Middle frontal gyrus (tissue), 1 donor: ENCODE results near the gene GPC6.

Experiments used
- DNase-seq: peaks from one replicate; pipeline ENCODE4 v3.0.0-alpha.2; 2015; ENCODE audit warnings: low spot score; ENCODE audit errors: extremely low spot score

Gene GPC6

DNA sequence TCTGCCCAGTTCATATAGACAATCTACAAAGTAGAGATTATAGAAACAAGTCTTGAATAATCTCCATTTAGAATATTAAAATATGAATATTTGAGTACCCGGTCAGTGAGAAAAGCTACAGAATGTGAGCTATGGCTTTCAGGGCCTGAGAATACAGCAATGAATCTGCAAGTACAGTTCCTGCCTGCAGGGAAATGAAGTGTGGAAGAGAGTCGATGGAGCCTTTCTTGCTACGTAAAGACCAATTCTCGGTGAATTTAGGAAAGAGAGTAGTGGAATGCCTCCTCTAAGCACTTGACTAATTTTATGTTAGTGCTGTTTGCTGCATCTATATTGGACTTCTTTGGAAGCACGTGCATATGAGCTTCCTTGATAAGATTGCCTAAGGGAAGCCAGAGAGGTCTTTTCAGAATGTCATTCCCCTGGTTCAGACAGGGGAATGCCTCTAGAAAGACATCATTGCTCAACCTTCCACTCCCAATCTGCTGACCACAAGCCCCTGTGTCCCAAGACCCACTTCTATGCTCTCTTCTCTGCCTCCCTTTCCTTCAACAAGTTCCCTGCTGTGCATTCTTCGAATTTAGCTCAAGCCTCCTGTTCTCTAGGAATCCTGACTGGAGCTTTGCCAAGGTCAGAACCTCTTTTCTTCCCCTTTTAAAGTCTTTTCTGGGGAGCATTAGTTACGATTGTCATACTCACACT, 41.9 kb downstream of the GPC6 start:
- DNase-seq, result no peak

DNA sequence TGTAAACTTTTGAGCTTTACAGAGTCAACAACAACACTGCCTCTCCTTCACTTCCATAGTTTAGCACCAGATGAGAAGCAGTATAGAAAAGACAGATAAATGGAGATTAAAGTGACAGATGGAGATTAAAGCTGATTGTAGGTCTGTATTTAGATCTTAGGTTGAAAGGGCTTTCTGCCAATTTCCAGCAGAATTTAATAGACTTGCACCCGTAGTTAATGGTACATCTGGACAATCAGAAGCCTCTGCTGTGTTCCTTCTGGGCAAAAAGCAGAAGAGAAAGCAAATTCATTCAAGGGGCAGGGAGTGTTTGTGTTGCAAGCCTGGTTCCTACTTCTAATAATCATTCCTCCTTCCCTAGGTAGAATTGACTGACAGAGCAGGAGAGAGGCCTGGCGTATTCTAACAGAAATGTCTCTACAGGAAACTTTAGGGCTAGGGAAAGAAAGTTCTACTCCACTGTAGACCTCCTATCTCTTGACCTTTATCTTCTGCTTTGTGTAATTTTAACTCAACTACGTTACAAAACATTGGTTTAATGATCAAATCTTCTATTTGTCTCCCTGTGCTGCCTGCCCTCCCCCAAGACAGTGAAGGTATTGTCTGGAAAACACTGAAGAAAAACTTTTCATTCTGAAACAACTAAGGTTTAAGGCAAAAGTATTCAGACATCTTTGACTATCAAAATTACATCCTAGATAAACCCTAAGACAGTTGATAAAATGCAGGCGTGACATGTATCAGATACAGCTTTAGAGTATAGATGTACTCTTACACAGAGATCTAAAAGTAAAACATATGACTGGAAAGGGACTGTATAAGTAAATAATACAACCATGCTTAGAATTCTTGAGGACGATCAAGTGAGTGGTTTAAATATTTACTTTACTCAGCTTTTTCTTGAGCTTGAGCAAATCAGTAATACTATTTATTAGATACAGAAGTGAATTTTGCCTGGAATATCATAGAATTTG, 44.4 kb downstream of the GPC6 start:
- DNase-seq, result no peak

DNA sequence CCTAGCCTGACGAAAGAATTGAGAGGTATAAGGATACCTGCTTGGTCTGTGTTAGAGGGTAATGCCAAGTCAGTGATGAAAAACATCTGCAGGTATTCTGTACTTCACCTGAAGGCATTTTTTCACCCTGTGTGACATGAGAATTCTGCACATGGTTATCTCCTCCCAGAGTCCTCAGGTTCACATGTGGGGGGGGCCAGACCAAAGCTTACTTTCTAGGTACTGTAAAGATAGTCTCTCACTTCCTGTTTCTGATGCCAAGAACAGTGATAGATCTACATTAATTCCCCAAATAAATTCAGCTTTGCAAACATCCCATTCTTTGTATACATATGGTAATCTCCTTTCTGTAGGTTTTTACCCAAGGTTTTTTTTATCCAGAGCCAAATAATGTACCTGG, 53.4 kb downstream of the GPC6 start:
- DNase-seq, result no peak

DNA sequence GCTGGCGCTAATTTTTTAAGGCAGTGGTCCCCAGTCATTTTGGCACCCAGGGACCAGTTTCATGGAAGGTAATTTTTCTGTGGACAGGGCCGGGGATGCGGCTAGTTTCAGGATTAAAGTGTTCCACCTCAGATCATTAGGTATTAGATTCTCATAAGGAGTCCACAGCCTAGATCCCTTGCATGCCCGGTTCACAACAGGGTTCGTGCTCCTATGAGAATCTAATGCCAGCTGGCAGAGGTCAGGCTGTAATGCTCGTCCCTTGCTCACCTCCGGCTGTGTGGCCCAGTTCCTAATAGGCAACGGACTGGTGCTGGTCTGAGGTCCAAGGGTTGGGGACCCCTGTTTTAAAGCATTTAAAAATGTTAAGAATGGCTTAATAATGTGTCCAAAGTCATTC, 54.1 kb downstream of the GPC6 start:
- no peak for DNase-seq

DNA sequence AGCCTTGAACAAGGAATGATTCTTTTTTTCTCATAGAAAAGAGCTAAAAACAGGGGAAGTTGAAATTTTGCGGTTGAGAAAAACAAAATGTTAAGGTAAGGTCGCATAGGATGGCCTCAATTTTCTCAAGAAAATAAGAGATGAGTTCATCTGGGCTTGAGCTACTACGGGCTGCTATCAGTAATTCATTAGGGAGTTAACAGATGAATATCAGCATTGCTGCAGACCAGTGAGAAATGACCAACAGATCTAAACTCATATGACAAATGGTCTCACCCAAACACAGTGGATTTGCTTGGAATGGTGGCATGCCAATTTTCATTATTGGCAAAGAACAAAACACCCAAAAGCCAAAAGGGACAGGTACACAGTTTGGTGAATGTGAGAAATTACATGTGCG, 56.6 kb downstream of the GPC6 start:
- no peak for DNase-seq

DNA sequence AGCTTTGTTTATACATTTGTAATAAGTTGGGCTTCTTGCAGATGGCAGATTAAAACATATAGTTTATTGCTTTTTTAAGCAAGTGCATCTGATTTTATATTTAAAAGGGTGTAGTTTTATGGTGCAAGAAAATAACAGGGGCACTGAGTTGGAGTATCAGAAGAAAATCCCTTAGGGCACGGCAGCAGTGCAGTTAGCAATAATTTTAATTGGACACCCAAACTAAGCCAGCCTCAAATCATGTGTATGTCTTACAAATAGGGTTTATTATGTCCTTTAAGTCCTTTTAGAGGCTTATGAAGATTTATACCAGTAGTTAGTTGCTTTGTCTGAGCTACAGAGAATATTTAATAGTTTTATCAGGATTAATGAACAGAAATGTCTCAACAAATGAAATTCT, 57.5 kb downstream of the GPC6 start:
- no peak for DNase-seq

DNA sequence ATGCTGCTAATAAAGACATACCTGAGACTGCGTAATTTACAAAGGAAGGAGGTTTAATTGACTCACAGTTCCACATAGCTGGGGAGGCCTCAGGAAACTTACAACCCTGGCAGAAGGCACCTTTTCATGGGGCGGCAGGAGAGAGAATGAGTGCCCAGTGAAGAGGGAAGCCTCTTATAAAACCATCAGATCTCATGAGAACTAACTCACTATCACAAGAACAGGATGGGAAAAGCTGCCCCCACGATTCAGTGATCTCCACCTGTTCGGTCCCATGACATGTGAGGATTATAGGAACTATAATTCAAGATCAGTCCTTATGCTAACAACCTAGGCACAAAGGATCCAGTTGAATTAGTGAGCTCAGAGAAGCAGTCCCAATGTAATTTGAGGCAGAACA, 59.4 kb downstream of the GPC6 start:
- no peak for DNase-seq

DNA sequence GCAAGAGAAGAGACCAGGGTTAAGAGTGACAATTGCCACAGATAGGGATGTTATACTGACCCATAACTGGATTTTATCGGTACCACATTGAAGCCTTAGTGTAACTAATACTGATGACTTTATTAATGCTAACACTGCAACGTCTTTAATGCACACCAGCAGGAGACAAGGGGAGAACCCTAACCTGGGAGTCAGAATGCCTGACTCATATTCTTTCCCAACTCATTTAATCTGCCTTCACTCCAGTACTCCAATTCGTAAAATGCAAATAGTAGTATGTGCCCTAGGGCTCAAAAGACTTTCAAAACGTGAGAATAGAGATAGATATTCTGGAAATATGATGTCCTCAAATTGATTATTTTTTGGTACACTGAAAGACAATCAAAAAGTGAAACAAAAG, 62.4 kb downstream of the GPC6 start:
- no peak for DNase-seq

DNA sequence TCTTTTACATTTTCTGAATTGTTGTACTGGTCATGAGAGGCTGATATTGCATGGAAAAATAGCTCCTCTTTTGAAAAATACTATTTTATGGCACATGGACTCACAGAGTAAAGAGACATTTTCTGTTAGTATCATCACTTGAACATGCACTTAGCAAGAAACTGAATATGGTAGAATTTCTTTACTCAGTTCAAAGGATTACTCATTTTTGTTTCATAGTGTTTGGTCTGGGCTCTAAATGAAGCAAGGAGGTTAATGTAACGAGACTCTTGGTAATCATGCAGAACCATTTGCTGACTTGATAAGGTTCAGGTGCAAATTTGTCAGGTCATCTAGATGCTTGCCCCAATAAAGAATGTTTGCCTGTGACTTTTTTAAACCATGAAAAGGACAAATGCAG, 63.2 kb downstream of the GPC6 start:
- no peak for DNase-seq

DNA sequence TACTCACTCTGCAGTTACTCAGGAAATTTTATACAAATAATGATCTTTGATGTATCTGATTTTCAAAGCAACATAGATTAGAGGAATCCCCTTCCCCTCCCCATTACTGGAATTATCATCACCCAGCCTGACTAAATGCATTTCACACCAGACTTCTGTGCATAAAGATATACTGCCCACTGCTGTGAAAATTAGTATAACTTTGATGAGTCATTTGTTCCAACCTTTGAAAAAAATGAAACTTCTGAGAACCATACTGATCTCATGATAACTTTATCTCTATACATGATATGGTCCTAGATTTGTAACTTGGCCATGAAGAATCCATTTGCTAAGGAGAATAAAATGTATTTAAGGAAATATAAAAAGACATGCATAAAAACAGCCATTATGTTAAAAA, 63.9 kb downstream of the GPC6 start:
- DNase-seq, result no peak

DNA sequence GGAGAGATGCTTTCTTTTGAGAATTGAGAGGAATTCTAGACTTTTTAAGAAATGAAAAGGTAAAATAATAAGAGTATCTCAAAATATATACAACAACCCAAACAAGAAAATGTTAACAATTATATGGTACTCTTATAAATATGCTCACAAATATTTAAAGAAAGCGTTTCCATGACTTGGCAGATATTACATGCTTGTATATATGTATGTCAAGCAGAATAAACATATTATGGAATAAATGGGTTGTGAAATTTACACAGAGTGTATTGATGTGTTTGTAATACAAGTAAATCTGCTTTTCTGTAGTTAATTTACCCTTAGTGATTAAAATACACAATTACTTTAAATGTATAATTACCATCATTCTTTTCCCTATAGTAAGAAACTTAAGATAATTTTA, 65.8 kb downstream of the GPC6 start:
- no peak for DNase-seq

DNA sequence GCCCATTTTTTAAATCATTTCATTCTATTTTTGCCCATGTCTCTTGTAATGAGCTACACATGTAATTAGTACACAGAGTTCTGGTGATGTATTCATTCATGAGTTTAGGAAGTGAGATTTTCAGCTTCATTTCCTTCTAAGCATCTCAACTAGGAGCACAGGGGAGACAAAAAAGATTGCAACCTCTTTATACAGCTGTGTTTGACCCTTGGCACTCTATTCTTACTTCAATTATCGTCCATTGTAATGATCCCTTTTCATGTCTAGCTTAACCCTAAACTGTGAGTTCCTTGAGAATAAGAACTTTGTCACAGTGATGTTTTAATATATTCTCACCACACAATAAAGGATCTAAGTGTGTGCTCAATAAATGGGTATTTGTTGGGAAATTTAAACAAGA, 67.1 kb downstream of the GPC6 start:
- DNase-seq, result no peak

DNA sequence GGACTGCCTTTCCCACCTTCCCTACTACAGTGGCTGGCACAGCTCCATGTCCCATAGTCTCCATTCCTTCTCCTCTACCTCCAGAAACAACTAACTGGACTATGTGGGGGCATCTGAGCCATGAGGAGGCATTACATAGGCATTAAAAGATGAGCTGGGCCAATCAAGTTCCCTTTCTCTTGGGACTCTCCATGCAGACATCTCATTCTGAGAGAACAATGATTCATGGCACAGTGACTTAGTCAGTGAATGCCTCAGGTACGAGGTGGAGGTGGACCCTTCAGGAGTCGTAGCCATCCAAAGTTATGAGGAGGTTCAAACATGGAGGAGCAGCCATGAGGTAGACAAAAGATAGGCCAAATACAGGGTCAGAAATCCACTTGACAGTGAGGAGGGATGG, 70.0 kb downstream of the GPC6 start:
- DNase-seq, result no peak

DNA sequence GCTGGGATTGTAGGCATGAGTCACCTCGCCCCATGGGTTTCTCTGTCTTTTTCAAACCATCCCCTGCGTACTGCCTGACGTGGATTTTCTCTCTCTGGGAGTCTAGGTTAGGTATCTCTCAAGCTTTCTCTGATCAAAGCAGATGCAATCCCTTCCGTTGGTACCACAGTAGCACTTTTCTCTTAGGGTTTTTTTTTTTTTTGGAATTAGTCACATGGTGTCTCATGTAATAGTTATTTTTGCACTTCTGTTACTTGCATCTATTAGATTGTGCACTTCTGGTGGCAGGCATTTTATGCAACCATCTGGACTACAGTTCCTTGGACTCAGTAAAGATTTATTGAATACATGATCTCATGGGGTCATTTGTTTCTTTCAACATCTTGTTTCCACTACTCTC, 72.1 kb downstream of the GPC6 start:
- DNase-seq, result no peak

DNA sequence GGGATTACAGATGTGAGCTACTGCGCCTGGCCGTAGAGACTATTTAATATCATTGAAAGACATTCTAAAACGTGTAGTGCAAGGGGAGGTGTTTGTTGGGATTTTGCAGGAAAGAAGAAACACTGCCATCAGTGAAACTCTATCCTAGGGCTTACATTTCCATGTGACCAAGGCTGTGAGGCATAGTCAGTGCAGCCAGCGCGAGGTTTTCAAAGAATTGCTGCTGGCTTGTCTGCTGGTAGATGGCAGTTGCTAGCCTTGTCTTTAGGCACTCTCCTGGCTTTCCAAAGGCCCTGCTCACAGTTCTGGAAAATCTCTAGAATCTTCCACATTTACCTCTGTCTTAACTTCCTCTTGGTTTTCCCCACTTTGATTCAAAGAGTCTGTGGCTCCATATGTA, 77.5 kb downstream of the GPC6 start:
- DNase-seq, result no peak

DNA sequence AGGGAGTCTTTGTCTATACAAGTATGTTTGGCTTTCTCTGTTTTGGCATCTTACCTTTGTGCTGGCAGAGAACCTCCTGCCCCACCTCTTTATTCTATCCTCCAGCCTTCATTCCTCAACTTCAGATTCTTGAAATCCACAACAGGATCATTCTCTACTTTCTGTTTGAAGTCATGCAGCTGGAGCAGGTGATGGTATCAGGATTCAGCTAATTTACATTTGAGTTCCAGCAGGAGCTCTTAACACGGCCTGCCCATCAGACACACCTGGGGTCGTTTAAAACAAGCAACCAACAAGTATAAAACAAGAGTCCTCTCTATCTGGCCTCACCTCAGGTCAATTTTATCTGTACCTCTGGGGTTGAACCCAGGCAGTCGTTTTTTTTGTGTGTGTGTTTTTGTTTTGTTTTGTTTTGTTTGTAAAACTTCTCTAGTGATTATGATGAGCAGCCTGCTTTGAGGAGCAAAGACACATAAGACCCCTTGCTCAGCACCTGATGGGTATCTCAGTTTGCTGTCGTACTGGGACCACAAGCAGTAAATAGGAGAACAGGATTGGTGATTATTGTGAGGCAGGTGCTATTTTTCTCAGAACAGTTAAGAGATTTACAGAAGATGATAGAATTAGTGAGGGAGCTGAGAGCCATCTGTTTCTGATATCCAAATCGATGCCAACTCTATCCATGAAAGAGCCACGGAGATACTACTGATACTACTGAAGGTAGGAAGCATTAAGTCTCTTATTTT, 78.4 kb downstream of the GPC6 start:
- DNase-seq, result no peak

DNA sequence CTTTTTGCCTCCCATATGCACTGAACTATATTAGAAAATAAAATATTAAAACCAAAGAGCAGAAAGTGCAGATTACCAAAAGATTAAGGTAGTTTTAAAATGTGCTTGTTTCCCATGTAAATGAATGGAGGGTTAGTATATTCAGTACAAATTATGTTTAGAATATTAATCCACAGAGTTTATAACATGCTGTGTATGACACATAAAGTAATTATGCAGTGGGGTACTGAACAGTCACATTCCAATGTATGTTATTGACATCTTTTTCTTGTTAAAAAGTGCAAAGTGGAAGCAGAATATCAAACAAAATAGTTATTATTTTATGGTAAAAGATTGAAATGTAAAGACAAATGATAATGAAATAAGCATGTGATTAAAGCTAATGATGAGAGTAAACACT, 79.3 kb downstream of the GPC6 start:
- DNase-seq, result no peak

DNA sequence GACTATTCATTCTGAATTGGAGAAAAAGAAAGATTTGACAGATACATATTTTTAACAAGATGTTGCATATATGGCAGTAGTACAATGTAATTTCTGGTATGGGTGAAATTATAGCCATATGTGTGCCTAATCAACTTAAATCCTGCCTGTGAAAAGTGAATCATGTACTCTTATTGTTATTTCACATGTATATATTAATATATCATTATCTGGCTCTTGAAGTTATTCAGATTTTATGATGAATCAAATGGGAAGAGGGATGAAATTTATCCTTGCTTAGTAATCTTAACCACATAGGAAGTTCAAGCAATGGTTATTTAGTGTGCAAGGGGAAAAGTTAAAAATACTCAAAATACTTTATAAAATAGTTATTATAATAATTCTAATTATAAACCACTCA, 80.5 kb downstream of the GPC6 start:
- DNase-seq, result no peak

DNA sequence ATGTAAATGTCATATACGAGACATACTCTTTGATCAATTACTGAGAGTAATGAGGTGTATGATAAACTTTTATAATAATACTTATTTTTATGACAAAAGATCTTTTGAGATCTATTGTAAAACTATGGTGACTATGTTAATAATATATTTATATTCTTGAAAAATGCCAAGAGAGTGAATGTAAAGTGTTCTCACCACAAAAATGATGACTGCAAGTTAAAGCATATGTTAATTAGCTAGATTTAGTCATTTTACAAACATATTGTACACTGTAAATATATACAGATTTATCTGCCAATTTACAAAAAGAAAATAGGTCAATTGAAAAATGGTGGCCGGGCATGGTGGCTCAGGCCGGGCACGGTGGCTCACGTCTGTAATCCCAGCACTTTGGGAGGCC, 81.0 kb downstream of the GPC6 start:
- no peak for DNase-seq

DNA sequence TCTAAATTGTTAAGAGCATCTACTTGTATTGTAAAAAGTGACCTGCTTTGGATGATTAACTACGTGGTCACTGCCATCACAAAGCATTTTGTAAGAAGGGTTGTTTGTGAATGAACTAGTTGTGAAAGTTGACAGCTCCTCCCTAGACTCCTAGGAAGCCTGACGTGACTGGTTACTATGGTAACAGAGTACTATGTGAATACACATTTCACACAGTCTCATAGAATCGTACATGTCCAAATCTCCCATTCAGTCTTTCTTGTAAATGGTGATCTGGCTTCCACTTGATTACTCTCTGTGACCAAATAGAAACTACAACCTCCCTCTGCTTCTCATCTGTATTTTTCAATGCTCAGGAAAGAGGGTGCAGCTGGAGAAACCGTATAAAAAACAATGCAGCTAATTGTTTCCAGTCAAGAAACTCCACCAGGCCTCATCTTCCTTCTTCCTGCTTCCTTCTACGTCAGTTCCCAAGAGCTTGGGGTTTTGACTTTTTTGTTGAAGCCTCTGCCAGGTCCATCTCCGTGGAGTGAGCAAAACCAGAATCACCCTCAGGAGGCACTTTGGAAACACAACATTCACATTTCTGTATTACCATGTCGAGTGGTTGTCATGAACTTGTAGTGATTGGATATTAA, 83.4 kb downstream of the GPC6 start:
- no peak for DNase-seq

DNA sequence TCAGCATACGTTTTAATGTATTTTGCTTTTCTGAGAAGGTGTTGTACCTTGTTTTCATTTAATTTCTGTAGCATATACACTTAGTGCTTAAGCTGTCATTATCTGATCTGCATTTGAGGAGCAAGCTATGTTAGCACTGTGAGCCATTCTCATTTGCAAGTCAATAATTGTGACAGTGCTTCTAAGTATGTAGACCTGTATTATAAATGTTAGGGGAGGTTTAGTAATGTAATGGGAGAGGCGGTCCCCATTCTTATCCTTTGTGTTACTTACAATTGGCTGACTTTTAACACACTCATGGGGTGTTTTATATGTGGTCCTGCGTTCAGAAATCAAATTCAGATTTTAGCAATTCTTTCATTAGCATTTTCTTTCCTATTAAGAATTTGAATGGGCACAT, 90.2 kb downstream of the GPC6 start:
- no peak for DNase-seq
